HG02840 (cell line): ENCODE measurements around the gene RNF125.
"Not testable (repeated sequence)": the region's sequence is repeated elsewhere in the genome, so short reads cannot be mapped to it uniquely, and the experiment has no call there.

Experiments
- ATAC-seq: cut with Tn5 transposase; IDR thresholded peaks from one replicate; pipeline ENCODE4 v1.9.1; 2021; ENCODE audit warnings: mild to moderate bottlenecking, moderate library complexity, moderate number of reproducible peaks; ENCODE audit not compliant: unreplicated experiment, low FRiP score

RNF125 gene

DNA sequence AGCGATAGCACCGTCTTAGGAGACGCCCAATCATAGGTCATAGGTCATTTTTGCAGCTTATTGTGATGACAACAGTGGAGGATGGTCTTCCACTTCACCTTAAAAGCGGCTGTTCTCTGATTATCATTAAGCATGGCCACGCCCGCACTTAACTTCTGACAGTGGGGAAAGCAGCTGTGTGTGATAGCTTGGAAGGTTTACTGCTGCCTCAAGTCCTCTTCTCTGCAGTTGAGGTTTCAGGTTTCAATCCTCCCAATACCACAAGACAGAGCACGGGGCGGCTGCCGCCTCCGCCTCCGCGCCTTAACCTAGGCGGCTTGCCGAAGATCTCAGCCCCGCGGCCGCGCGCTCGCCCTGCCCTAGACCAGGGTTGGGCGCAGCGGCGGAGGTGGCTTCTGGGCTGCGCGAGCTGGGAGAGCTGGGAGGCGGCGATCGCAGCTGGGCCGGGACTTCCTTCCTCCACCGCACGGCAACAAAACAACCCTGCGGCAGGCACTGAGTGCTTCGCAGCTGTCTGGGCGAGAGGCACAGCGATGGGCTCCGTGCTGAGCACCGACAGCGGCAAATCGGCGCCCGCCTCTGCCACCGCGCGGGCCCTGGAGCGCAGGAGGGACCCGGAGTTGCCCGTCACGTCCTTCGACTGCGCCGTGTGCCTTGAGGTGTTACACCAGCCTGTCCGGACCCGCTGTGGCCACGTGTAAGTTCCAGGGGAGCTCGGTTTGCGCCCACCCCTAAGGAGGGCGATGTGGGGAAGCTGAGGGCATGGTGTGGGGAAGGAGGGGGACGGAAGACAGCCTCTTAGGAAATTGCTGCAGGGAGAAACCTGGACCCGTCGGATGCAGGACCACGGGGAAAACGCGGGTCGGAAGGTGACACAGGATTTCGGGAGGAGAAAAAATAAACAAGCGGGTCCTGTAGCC lies at the start of gene RNF125:
TSS of gene RNF125 (plus strand) at position 495 of the 920 bp plus-strand sequence. CDS start at position 534, 39 bp downstream.
- peak; percentile 89 for ATAC-seq

DNA sequence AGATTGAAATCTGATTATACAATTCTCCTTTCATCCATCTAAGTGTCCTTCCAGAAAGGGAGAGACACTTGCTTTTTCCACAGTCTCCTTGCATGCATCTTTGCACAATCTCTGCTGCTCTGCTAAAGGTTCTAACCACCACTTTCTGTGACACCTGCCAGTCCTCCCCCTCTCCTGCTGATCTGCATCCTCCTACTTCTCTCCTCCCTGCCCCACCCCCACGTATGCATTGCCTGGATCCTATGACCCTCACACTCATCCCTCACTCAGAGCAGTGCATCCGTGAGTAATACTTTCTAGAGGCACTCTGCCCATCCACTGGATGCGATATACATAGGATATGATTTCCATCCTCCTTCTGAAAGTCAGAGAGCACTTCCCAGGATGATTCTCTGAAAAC lies 48.0 kb upstream of the RNF125 start:
- no peak for ATAC-seq

DNA sequence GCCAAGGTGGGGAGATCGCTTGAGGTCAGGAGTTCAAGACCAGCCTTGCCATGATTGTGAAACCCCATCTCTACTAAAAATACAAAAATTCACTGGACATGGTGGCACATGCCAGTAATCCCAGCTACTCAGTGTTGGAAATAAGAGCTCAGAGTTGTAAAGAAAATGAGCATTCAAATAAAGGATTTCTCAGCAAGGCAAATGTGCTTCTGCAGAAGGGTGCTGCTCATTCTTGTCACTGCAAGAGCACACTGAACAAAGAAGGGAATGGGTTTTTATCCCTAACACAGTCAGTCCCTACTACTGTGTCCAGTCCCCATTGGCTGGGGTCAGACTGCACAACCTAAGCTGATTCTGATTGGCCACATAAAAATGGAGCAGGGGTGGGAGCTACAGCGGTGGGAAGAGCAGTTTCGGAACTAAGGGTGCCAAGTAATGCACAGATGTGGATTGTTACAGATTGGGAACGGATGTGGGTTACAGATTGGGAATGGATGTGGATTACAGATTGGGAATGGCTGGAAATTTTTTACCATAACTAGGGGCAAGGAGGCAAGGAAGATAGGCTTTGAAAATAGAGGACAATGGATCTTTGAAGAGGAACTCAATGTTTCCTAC lies 44.6 kb upstream of the RNF125 start:
- no peak for ATAC-seq

DNA sequence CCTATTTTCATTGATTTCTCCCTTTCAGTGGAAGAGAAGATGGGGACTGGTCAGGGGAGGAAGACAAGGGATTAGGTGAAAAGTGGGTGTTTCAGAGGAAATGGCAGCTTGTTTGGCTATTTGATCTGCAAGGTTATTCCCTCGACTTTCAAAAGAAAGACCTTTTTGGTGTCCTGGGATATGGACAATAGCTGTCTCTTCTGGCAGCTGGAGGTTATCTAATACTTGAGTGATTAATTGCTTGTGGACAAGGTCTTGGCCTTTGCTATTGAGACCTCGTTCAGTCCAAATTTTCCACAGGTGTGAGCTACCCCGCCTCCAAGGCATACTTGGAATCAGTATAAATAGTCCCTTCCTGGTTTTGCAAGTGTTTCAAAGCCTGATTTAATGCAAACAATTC lies 42.4 kb upstream of the RNF125 start:
- no peak for ATAC-seq

DNA sequence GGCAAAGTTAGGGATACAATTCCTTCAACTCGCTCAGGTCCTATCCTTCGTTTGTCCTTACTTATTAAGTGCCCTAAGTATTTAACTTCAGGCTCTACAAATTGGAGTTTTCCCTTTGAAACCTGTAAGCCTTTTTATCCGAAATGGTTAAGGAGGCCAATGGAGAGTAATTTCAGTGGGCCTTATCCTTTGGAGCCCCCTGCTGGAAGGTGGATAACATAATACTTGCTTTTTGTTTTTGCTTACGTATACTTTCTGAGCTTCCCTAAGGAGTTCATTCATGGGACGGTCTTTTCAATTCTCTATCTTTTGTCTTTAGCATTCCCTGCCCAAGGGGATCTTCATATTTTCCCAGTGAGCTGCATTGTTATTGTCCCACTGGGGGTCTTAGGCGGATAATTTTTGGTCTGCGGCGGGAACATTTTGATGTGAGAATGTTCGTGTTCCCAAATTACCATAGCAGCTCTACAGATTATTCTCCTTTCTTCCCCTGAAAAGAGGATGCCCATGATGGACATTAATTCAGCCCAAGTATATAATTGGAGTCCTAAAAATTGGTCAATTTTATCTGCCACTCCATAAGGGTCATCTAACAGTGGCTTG lies 41.3 kb upstream of the RNF125 start:
- ATAC-seq, result no peak

DNA sequence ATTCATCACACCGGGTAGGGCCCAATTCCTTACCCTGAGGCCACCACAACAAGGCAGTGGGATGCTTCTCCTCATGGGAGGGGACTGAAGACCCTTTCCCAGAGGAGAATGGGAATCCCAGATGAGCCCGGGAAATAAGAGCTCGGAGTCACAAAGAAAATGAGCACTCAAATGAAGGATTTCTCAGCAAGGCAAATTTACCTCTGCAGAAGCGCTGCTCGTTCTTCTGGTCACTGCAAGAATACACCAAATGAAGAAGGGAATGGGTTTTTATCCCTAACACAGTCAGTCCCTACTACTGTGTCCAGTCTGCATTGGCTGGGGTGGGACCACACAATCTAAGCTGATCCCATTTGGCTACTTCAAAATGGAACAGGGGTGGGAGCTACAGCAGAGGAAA lies 40.0 kb upstream of the RNF125 start:
- ATAC-seq, result no peak

DNA sequence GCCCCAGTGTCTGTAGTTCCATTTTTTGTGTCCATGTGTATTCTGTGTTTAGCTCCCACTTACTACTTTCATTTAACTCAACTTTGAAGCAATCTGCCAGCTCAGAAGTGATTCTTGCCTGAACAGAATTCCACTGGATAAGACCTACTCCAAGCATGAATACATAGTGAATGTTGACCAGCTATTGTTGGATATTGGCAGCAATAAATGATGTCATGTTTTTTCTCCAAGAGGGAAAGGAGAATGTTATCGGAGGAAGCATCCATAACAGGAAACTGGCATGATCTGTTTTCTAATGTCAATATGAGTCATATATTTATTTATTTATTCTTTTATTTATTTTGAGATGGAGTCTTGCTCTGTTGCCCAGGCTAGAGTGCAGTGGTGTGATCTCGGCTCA lies 38.9 kb upstream of the RNF125 start:
- no peak for ATAC-seq

DNA sequence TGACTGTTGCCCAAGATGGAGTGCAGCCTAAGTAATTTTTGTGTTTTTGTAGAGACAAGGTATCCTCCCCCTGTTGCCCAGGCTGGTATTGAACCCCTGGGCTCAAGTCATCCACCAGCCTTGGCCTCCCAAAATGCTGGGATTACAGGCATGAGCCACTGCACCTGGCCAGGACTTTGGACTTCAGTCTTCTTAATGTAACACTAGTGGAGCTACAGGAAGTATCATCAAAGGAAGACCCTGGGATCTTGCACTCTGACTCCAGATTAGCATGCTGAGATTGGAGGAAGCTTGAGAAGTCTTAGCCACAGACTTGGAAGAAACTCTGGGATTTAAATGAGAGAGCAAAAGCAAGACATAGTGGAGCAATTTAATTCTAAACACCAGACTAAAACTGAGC lies 37.8 kb upstream of the RNF125 start:
- ATAC-seq, result no peak

DNA sequence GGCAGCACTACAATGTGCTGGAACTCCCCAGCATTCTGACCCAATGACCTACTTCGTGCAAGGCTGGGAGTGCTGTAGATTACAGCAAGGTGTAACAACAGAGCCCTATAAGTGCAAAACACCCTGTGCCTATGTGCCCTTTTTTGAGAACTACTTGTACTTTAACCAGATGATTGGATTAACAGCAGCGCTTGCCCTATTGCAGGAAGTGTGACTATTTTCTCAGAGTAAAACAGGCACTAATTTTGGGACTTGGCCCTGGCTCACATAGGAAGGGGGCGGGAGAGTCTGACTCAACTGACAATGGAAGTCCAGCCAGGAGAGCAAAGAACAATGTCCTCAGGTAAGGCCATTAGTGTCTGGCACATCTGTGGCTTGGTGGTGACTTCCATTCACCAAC lies 35.6 kb upstream of the RNF125 start:
- no peak for ATAC-seq

DNA sequence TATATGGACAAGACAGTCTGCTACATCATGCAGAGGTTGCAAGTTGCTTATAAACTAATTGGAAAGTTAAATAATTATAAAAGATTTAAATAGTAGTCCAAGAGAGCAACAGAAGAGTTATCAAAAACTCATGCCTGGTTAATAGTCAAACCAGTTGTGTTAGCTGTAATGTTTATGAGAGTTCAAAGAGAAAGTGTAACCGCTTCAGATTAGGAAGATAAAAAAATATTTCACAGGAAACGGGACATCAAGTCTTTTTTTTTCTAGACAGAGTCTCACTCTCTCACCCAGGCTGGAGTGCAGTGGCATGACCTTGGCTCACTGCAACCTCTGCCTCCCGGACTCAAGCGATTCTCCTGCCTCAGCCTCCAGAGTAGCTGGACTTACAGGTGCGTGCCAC lies 34.6 kb upstream of the RNF125 start:
- ATAC-seq, result no peak

DNA sequence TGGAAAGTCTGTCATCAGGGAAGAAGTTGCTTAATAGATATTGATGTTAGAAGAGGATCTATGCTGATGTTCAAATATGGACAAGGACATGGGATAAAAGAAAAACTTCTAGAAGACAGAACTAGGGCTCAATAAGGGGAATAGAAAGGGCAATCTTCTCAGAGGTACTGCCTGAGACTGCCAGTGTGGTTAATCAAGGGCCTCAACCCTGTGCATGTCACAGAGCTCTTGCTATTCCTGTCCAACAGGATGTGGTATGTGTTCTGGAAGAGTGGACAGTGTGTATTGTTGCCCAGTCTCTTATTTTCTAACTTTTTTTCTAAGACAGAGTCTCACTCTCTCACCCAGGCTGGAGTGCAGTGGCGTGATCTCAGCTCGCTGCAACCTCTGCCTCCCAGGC lies 27.8 kb upstream of the RNF125 start:
- ATAC-seq, result peak; percentile 98

DNA sequence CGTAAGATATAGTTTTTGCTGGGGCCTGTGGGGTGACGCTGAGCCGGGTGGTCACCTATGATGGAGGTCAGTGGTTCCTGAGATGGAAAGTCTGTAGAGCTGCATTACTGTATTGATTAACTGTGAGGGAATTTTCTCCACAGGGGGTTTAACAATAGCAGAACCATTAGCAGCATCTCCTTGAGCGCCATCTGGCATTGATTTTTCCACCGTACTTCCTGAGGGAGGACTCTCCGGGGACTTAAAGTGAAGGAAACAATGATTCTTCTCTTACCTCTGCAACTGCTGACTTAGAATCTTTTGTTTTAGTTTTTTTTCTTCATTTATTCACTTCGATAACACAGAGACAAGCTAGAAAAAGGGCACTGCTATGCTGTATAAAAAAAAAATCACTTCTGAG lies 22.6 kb upstream of the RNF125 start:
- ATAC-seq, result no peak

DNA sequence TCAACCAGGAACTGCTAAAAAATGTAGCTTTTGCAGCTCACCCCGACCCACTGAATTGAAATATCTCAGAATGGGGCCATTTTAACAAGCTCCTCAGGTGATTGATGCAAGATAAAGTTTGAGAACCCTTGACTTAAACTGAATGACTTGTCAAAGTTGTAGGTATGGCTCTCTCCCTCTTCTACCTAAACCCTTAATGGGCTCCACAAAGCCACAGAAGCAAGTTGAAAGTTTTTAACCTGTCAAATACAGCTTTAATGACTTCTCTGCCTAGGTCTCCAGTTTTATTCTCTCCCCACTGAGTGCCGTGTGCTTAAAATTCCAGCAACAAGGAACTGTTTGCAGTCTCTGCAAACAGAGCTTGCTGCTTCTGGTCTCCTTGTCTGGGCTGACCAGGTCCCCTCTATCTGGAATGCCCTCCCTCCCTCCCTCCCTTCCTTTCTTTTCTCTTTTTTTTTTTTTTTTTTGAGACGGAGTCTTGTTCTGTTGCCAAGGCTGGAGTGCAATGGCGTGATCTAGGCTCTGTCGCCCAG lies 19.7 kb upstream of the RNF125 start:
- no peak for ATAC-seq

DNA sequence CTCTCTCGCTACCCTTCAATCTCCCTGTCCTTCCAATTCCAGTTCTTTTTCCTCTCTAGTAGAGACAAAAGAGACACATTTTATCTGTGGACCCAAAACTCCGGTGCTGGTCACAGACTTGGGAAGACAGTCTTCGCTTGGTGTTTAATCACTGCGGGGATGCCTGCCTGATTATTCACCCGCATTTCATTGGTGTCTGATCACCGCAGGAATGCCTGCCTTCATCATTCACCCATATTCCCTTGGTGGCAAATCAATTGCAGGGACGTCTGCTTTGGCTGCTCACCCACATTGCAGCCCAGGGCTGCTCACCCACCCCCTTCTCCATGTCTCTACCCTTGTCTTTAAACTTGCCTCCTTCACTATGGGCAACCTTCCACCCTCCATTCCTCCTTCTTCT lies 17.5 kb upstream of the RNF125 start:
- not testable (repeated sequence) for ATAC-seq

DNA sequence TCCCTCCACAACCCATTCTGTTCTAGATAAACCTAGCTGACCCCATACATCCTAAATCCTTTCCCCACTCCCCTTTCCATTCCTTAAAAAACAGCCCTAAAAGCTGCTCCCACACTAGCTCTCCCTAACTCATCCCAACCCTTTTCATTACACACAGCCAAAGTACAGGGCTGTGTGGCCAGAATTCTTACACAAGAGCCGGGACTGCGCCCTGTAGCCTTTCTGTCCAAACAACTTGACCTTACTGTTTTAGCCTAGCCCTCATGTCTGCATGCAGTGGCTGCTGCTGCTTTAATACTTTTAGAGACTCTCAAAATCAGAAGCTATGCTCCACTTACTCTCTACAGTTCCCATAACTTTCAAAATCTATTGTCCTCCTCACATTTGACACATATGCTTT lies 14.8 kb upstream of the RNF125 start:
- ATAC-seq, result not testable (repeated sequence)

DNA sequence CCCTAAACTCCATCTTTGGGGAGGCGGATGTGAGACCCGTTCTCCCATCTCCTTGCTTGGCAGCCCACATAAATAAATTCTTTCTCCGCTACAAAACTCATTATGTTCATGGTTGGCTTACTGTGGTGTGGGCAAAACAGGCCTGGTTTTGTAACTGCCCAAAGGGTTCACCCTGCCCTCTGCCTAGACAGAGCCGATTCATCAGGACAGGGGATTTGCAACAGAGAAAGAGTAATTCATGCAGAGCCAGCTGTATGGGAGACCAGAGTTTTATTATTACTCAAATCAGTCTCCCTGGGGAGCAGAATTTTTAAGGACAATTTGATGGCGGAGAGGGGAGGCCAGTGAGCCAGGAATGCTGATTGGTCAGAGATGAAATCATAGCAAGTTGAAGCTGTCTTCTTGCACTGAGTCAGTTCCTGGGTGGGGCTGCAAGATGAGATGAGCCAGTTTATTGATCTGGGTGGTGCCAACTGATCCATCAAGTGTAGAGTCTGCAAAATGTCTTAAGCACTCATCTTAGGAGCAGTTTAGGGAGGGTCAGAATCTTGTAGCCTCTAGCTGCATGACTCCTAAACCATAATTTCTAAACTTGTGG lies 8.4 kb upstream of the RNF125 start:
- ATAC-seq, result no peak

DNA sequence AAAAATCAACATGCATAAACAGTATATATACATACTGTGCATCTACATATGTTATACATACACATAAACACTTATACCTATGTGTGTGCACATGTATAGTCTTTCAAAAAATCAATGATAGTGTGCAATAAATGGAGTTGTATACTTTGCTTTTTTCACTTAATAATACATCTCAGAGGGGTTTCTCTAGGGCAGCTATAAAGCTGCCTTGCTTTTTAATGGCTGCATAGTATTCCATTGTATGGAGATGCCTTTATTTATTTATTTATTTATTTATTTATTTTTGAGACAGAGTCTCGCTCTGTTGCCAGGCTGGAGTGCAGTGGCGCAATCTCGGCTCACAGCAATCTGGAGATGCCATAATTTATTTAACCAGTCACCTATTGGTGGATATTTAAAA lies 7.4 kb upstream of the RNF125 start:
- no peak for ATAC-seq

DNA sequence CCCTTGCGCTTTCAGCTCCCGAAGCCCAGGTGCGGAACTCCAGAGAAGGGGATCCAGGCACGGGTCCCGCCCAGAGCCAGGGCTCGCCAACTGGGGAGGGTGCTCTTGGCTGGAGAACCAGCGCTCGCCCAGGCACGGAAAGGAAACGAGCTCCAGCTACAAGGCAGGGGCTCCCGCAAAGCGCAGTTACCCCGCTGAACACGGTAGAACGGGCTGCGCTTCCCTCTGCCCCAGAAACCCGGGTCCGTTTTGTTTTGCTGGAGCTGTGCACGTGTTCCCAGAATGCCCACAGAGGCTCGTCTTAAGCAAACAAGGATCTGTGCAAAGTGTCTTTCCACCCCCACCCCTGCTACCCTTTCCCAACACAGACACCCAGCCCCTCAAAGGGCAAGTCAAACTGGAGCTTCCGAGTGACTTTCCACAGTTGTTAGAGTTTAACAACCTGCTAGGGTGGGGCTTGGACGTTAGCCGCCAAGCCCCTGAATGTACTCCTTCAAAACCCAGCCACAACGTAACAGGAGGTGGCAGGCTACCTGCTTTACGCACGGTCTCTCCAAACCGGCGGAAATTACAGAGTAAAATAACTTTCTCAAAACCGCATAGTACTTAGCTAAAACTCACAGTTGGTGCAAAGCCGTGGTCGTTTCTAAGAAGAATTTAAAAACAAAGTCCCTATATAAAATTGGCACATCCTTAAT lies 775 bp downstream of the RNF125 start:
- ATAC-seq, result peak; percentile 7

DNA sequence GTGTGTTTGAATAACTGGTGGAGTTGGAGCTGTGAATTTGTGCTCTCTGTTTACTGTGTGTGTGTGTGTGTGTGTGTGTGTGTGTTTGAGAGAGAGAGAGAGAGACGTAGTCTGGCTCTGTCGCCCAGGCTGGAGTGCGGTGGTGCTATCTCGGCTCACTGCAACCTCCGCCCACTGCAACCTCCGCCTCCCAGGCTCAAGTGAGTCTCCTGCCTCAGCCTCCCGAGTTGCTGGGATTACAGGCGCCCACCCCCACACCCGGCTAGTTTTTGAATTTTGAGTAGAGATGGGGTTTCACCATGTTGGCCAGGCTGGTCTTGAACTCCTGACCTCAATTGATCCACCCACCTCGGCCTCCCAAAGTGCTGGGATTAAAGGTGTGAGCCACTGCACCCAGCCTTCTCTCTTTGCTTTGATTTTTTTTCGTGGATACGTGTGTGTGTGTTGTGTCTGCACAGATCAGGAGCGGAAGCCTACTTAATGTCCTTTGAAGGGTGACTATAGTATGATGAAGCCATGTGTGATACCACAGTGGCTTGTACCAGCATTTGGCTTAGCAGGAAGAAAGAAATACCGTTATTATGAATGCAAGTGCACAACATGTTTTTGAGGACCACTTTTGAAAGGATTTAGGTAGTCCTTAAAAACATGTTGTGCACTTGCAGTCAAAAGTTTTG lies 1.5 kb downstream of the RNF125 start:
- not testable (repeated sequence) for ATAC-seq
